Keratinocyte (primary cell): ENCODE data around the gene CGB7. TPM values are rescaled to one million over a fixed set of nuclear protein-coding genes. Genes with fewer than 3 reads are reported as not detected.

Experiments used
- DNase-seq: peaks from one replicate; pipeline ENCODE4 v3.0.0-alpha.2; 2011; ENCODE audit warnings: low read depth, missing footprints, low spot score
- FAIRE-seq: peaks from 2 replicates; lab custom pipeline; 2011; peaks lifted over from hg19 to GRCh38; lab: Jason Lieb, UNC
- H2AFZ ChIP-seq: 2 replicates; pipeline ENCODE4 v1.6.0; 2012; ENCODE audit warnings: low read length, control low read depth, inconsistent platforms; ENCODE audit not compliant: control insufficient read depth
- H3K27ac ChIP-seq: 2 replicates; pipeline ENCODE4 v1.5.1; 2011; ENCODE audit warnings: low read length; ENCODE audit not compliant: control insufficient read depth, insufficient read depth
- H3K27me3 ChIP-seq: 3 replicates; pipeline ENCODE4 v1.6.0; 2011; ENCODE audit warnings: low read length; ENCODE audit not compliant: control insufficient read depth, insufficient read depth; ENCODE audit errors: extremely low read depth
- H3K36me3 ChIP-seq, 2 experiments: 2 replicates in 1 of 2; 3 replicates in 1 of 2; pipeline ENCODE4 v1.5.1; 2011; ENCODE audit warnings: low read length in 2 of 2, mild to moderate bottlenecking in 1 of 2; ENCODE audit not compliant: control insufficient read depth in 2 of 2, insufficient read depth in 2 of 2; ENCODE audit errors: extremely low read depth in 1 of 2
- H3K4me1 ChIP-seq: 3 replicates; pipeline ENCODE4 v1.5.1; 2011; ENCODE audit warnings: low read length; ENCODE audit not compliant: control insufficient read depth, insufficient read depth; ENCODE audit errors: extremely low read depth
- H3K4me2 ChIP-seq: 3 replicates; pipeline ENCODE4 v1.6.0; 2011; ENCODE audit warnings: low read depth, low read length; ENCODE audit not compliant: control insufficient read depth, insufficient read depth; ENCODE audit errors: extremely low read depth
- H3K4me3 ChIP-seq, 3 experiments: fragments of 200-600 bp in 1 of 3; sonication (generic) in 1 of 3; 2 replicates in 2 of 3; 3 replicates in 1 of 3; pipeline ENCODE4 v1.5.1; 2011 to 2016; ENCODE audit warnings: low read length in 3 of 3, mild to moderate bottlenecking in 3 of 3, control low read depth in 2 of 3, inconsistent platforms in 1 of 3, low read depth in 1 of 3, mixed read lengths in 1 of 3, mixed run types in 1 of 3, moderate library complexity in 1 of 3; ENCODE audit not compliant: control insufficient read depth in 2 of 3, insufficient read depth in 2 of 3; ENCODE audit errors: extremely low read depth in 1 of 3
- H3K79me2 ChIP-seq: 2 replicates; pipeline ENCODE4 v1.6.0; 2012; ENCODE audit warnings: low read length; ENCODE audit not compliant: control insufficient read depth, insufficient read depth
- H3K9ac ChIP-seq: 3 replicates; pipeline ENCODE4 v1.6.0; 2011; ENCODE audit warnings: low read length; ENCODE audit not compliant: control insufficient read depth, insufficient read depth; ENCODE audit errors: extremely low read depth
- H3K9me1 ChIP-seq: 3 replicates; pipeline ENCODE4 v1.6.0; 2011; ENCODE audit warnings: low read length; ENCODE audit not compliant: control insufficient read depth, insufficient read depth; ENCODE audit errors: extremely low read depth
- H3K9me3 ChIP-seq: 2 replicates; pipeline ENCODE4 v1.5.1; 2012; ENCODE audit warnings: low read depth, low read length; ENCODE audit not compliant: control insufficient read depth
- H4K20me1 ChIP-seq: 3 replicates; pipeline ENCODE4 v1.6.0; 2011; ENCODE audit warnings: low read length; ENCODE audit not compliant: control insufficient read depth, insufficient read depth; ENCODE audit errors: extremely low read depth
- EZH2 ChIP-seq: IDR thresholded peaks from one replicate; pipeline ENCODE4 v1.6.1; 2012; ENCODE audit warnings: inconsistent platforms, mild to moderate bottlenecking, low read length, moderate library complexity
- dilution Hi-C: fragments of 300-500 bp; cut with MboI; formaldehyde crosslinking; loops from one replicate; pipeline ENCODE4 v1.7.0; 2020; ENCODE audit warnings: low sequenced_read_pairs; ENCODE audit not compliant: extremely low pct_ligation_motif_present
- polyA plus RNA-seq, 5 experiments: library from polyadenylated mRNA; depleted of rRNA in 3 of 5; stranded (reverse) in 3 of 5; stranded (forward) in 1 of 5; unstranded in 1 of 5; fragments of >200 nt; gene quantifications; 1 replicate in 1 of 5; 2 replicates in 3 of 5; 3 replicates in 1 of 5; pipeline versions ENCODE4 v1.2.1 to v1.2.3, GENCODE V29; 2011 to 2012; ENCODE audit warnings: missing spikeins in 2 of 5, low read depth in 1 of 5, low replicate concordance in 1 of 5
- TF ChIP-seq, protein P1 (sequence below), 3 experiments: IDR thresholded peaks in 1 of 3; conservative IDR thresholded peaks in 1 of 3; optimal IDR thresholded peaks in 1 of 3; 2 replicates in 2 of 3; 3 replicates in 1 of 3; pipeline versions ENCODE3 to v1.5.1; 2011; ENCODE audit warnings: low read length in 3 of 3, mild to moderate bottlenecking in 3 of 3, moderate library complexity in 2 of 3, control low read depth in 1 of 3, inconsistent platforms in 1 of 3; ENCODE audit not compliant: insufficient read depth in 2 of 3; ENCODE audit errors: extremely low read depth in 1 of 3

Gene CGB7
- polyA plus RNA-seq, 1 donor (not counting 4 experiments of a cell fraction or from before 2014, with no cell fraction given), result 0.92 TPM

DNA sequence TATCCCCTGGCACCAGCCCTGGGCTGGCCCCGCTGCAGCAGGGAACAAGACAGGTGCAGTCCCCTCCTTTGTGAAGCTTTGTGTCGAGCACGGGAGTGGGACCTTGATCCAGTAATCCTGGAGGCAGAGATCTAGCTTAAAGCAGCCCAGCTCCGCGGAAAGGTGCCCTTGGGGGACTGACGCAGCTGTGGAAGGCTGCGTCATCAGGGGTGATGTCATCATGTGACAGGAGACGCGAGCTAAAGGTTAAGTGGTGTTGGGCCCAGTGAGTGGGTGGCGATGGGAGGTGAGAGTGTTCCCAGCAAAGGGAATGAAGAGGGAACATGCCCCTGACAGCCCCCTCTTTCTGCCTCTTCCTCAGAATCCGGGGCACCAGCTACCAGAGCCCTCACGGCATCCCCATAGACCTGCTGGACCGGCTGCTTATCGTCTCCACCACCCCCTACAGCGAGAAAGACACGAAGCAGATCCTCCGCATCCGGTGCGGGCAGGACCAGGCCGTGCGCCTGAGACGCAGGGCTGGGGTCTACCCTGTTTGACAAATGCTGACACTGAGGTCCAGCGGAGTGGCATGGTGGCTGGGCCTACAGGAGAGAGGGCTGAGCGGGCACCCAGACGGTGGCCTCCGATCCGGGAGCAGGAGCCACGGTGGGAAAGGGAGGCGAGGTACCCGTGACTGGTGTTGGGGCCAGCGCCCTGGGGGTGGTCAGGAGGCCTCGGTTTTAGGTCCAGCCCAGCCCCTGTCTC, 43.3 kb downstream of the CGB7 start:
- no peak for FAIRE-seq
- peaks cover 15 to 28% of the 10 kb centered on the region in 2 experiments for H3K36me3 ChIP-seq

DNA sequence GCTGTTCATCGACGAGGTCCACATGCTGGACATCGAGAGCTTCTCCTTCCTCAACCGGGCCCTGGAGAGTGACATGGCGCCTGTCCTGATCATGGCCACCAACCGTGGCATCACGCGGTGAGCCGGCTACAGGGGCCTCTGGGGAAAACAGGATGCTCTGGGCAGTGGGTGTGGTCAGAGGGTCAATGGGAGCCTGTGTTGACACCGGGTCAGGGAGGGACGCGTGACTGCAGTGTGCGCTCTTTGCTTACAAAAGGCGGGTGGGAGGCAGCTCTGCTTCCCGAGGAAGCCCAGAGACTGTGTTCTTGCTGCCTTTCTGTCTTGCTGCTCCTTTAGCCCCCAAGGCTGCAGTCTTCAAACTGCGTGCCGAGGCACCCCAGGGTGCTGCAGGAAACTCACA, 46.4 kb downstream of the CGB7 start:
- H3K4me1 ChIP-seq, result no peaks in the 10 kb centered on the region
- peaks cover 23 to 35% of the 10 kb centered on the region in 2 experiments for H3K36me3 ChIP-seq
- dilution Hi-C loops, result no loop called here

More for the DNA sequence above, 43.3 kb downstream of the CGB7 start:
- Histone ChIP-seq H3K79me2 (no peaks in the 10 kb centered on the region), H2AFZ (no peak overlapping the region), H3K27me3 (no peaks in the 10 kb centered on the region), H3K4me3 (no peak overlapping the region), H3K27ac (no peak overlapping the region), H4K20me1 (no peaks in the 10 kb centered on the region), H3K9me1 (no peaks in the 10 kb centered on the region), H3K4me1 (peaks cover 18% of the 10 kb centered on the region), H3K9ac (no peak overlapping the region), H3K4me2 (no peak overlapping the region), H3K9me3 (no peaks in the 10 kb centered on the region)
- TF ChIP-seq EZH2, result no peak
- TF ChIP-seq, protein P1, sequence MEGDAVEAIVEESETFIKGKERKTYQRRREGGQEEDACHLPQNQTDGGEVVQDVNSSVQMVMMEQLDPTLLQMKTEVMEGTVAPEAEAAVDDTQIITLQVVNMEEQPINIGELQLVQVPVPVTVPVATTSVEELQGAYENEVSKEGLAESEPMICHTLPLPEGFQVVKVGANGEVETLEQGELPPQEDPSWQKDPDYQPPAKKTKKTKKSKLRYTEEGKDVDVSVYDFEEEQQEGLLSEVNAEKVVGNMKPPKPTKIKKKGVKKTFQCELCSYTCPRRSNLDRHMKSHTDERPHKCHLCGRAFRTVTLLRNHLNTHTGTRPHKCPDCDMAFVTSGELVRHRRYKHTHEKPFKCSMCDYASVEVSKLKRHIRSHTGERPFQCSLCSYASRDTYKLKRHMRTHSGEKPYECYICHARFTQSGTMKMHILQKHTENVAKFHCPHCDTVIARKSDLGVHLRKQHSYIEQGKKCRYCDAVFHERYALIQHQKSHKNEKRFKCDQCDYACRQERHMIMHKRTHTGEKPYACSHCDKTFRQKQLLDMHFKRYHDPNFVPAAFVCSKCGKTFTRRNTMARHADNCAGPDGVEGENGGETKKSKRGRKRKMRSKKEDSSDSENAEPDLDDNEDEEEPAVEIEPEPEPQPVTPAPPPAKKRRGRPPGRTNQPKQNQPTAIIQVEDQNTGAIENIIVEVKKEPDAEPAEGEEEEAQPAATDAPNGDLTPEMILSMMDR (optimal IDR thresholded peaks at IDR 0.05 in 1 of 3, IDR thresholded peaks at IDR 0.05 in 1 of 3, conservative IDR thresholded peaks at IDR 0.05 in 1 of 3; ENCODE audit: extremely low read depth in 1 of 3, insufficient read depth in 2 of 3, low read length in 3 of 3), result no peak
- DNase-seq, result no peak
- dilution Hi-C loops, result no loop called here

More for the DNA sequence above, 46.4 kb downstream of the CGB7 start:
- FAIRE-seq, result no peak
- H3K9me3 ChIP-seq, result no peaks in the 10 kb centered on the region
- no peaks in the 10 kb centered on the region for H3K27me3 ChIP-seq
- no peak for TF ChIP-seq EZH2
- TF ChIP-seq, protein P1 (optimal IDR thresholded peaks at IDR 0.05 in 1 of 3, IDR thresholded peaks at IDR 0.05 in 1 of 3, conservative IDR thresholded peaks at IDR 0.05 in 1 of 3; ENCODE audit: extremely low read depth in 1 of 3, insufficient read depth in 2 of 3, low read length in 3 of 3), result no peak
- H3K79me2 ChIP-seq, result no peaks in the 10 kb centered on the region
- no peak overlapping the region for H3K4me2 ChIP-seq
- H2AFZ ChIP-seq, result no peak overlapping the region
- no peak for DNase-seq
- H3K9me1 ChIP-seq, result no peaks in the 10 kb centered on the region
- H3K27ac ChIP-seq, result no peak overlapping the region
- H3K9ac ChIP-seq, result no peak overlapping the region
- no peak overlapping the region for H3K4me3 ChIP-seq
- no peaks in the 10 kb centered on the region for H4K20me1 ChIP-seq
